B cell (primary cell): ENCODE measurements around the gene RINL. TPM values are rescaled to one million over a fixed set of nuclear protein-coding genes. Genes with fewer than 3 reads are reported as not detected.

Experiments
- ATAC-seq: fragments of 200-7000 bp; cut with Tn5 transposase; one replicate; pipeline ENCODE4 v1.10.0; 2021; ENCODE audit warnings: low read depth, mild to moderate bottlenecking, moderate number of reproducible peaks, moderate library complexity
- CTCF ChIA-PET: fragments of 350-600 bp; sonication (Branson Sonifier 250); formaldehyde crosslinking; loops from one replicate; lab custom pipeline; 2021; ENCODE audit warnings: antibody characterized with exemption, inconsistent platforms; lab: Charles Lee
- POLR2A ChIA-PET: fragments of 350-600 bp; sonication (Branson Sonifier 250); formaldehyde crosslinking; loops from one replicate; lab custom pipeline; 2021; ENCODE audit warnings: antibody characterized with exemption; lab: Charles Lee
- DNase-seq: peaks from one replicate; pipeline ENCODE4 v3.0.0; 2013
- H2AFZ ChIP-seq: 2 replicates; pipeline ENCODE4 v1.6.1; 2012; ENCODE audit warnings: mild to moderate bottlenecking, low read depth, low read length; ENCODE audit not compliant: insufficient read depth, poor library complexity, severe bottlenecking
- H3K27ac ChIP-seq, 2 donors: 1 replicate in 1 of 2; 2 replicates in 1 of 2; pipeline ENCODE4 v1.5.1; 2012 to 2013; ENCODE audit warnings: low read length in 2 of 2, mild to moderate bottlenecking in 2 of 2, moderate library complexity in 1 of 2
- H3K27me3 ChIP-seq, 4 experiments: fragments of 200-600 bp in 1 of 4; sonication (generic) in 1 of 4; replicated peaks in 1 of 4; 1 replicate in 2 of 4; 2 replicates in 2 of 4; pipeline versions ENCODE4 v1.6.1 to v1.7.0; 2013 to 2016; ENCODE audit warnings: low read length in 3 of 4, mild to moderate bottlenecking in 2 of 4, mixed read lengths in 1 of 4, moderate library complexity in 1 of 4; ENCODE audit not compliant: insufficient read depth in 4 of 4, control insufficient read depth in 3 of 4; ENCODE audit errors: control extremely low read depth in 1 of 4
- H3K36me3 ChIP-seq, 2 experiments: replicated peaks in 1 of 2; 1 replicate in 1 of 2; 2 replicates in 1 of 2; pipeline versions ENCODE4 v1.6.1 to v1.7.1; 2013; ENCODE audit warnings: low read length in 1 of 2; ENCODE audit not compliant: insufficient read depth in 2 of 2, control insufficient read depth in 1 of 2; ENCODE audit errors: control extremely low read depth in 1 of 2, extremely low read depth in 1 of 2
- H3K4me1 ChIP-seq, 2 donors: fragments of 200-600 bp in 1 of 2; sonication (generic) in 1 of 2; 1 replicate in 1 of 2; 2 replicates in 1 of 2; pipeline versions ENCODE4 v1.5.1 to v1.6.1; 2013 to 2017; ENCODE audit warnings: low read length in 2 of 2; ENCODE audit not compliant: control insufficient read depth in 2 of 2, insufficient read depth in 2 of 2
- H3K4me2 ChIP-seq: replicated peaks from 2 replicates; pipeline ENCODE3; 2012; ENCODE audit warnings: mild to moderate bottlenecking, low read depth, low read length; ENCODE audit not compliant: poor library complexity, severe bottlenecking
- H3K4me3 ChIP-seq, 5 experiments: fragments of 200-600 bp in 1 of 5; sonication (generic) in 1 of 5; 1 replicate in 3 of 5; 2 replicates in 2 of 5; pipeline versions ENCODE4 v1.5.1 to v1.7.0; 2011 to 2016; ENCODE audit warnings: low read length in 4 of 5, mild to moderate bottlenecking in 4 of 5, low read depth in 2 of 5, control low read depth in 1 of 5, moderate library complexity in 1 of 5; ENCODE audit not compliant: insufficient read depth in 1 of 5; ENCODE audit errors: control extremely low read depth in 1 of 5, extremely low read depth in 1 of 5
- H3K79me2 ChIP-seq: fragments of 200-600 bp; sonication (generic); one replicate; pipeline ENCODE4 v1.6.0; 2016; ENCODE audit warnings: low read length; ENCODE audit not compliant: control insufficient read depth, insufficient read depth
- H3K9ac ChIP-seq: fragments of 200-600 bp; sonication (generic); 2 replicates; pipeline ENCODE4 v1.6.1; 2017; ENCODE audit warnings: mild to moderate bottlenecking, low read length, moderate library complexity
- H3K9me3 ChIP-seq, 3 donors: one replicate each; pipeline versions ENCODE4 v1.6.1 to v1.7.1; 2013; ENCODE audit warnings: low read length in 2 of 3; ENCODE audit not compliant: control insufficient read depth in 2 of 3, insufficient read depth in 1 of 3; ENCODE audit errors: control extremely low read depth in 1 of 3
- H4K20me1 ChIP-seq: 2 replicates; pipeline ENCODE4 v1.6.0; 2012; ENCODE audit warnings: mild to moderate bottlenecking, low read length; ENCODE audit not compliant: insufficient read depth, control insufficient read depth, poor library complexity, severe bottlenecking
- H3K27ac Mint-ChIP-seq: one replicate; pipeline ENCODE4 v1.8.0; 2021; ENCODE audit warnings: mixed read lengths
- H3K27me3 Mint-ChIP-seq: one replicate; pipeline ENCODE4 v1.8.0; 2021; ENCODE audit warnings: mixed read lengths
- H3K4me1 Mint-ChIP-seq: one replicate; pipeline ENCODE4 v1.8.0; 2021; ENCODE audit warnings: mixed read lengths
- H3K4me3 Mint-ChIP-seq: one replicate; pipeline ENCODE4 v1.8.0; 2021; ENCODE audit warnings: mixed read lengths
- H3K9me3 Mint-ChIP-seq: one replicate; pipeline ENCODE4 v1.8.0; 2022; ENCODE audit warnings: mixed read lengths; ENCODE audit not compliant: insufficient read depth
- EZH2 ChIP-seq: IDR thresholded peaks from 2 replicates; pipeline ENCODE4 v1.6.1; 2012; ENCODE audit warnings: borderline replicate concordance, low read depth, mild to moderate bottlenecking, moderate library complexity, low read length; ENCODE audit not compliant: insufficient read depth, poor library complexity, severe bottlenecking
- WGBS: methylation state at CpG from one replicate; pipeline ENCODE4 v1.1.5; 2013; ENCODE audit warnings: missing lambda C conversion rate; ENCODE audit not compliant: insufficient coverage; 5-methylcytosine and 5-hydroxymethylcytosine counted together
- intact Hi-C: fragments of 100-400 bp; cut with micrococcal nuclease; formaldehyde crosslinking; loops from one replicate; pipeline ENCODE4 v1.10.0; 2022
- polyA plus RNA-seq: library from polyadenylated mRNA; depleted of rRNA; stranded (reverse); fragments of >200 nt; gene quantifications from 2 replicates; pipeline ENCODE4 v1.2.3, GENCODE V29; 2012
- total RNA-seq, 2 donors: library from RNA; stranded (reverse); fragments of 120-200 nt in 1 of 2; gene quantifications; 1 replicate in 1 of 2; 2 replicates in 1 of 2; pipeline versions ENCODE4 v1.2.3 to v1.2.4, GENCODE V29; 2013 to 2022
- TF ChIP-seq, protein P1 (sequence below): fragments of 200-600 bp; IDR thresholded peaks from one replicate; pipeline ENCODE4 v1.8.0; 2022; ENCODE audit warnings: antibody characterized with exemption, mild to moderate bottlenecking

RINL gene
- total and polyA plus RNA-seq, 2 donors (not counting 1 experiment from before 2014, with no cell fraction given): 67.0 to 113 TPM

DNA sequence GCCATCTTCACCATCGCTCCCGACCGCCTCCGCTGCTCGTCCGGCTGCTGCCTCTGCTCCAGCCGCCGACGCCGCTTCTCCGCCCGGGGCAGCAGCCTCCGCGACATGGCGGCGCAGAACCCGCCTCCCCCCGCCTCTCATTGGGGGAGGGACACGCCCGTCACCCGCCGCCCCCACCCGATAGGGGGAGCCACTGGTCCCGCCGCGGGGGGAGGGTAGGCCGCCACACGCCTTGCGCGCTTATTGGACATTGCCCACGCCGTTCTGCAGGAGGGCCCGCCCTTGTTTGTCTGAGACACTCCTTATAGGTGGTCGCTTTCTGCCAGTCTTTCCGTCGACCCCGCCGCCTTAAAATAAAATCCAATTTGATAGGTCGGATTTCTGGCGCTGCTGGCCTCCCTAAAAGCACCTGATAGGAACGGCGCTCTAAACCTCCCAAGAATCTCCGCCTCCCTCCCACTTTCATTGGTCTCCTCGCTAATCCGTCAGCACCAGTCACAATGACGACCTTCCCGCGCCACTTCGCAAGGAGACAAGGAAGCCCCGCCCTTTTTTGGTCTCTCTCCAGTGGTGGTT is 28.1 kb downstream of the RINL start, which contains the start of gene HNRNPL:
TSS of gene HNRNPL (minus strand) at position 127 of the 576 bp plus-strand sequence. CDS start at position 107, 20 bp downstream.
- no peaks in the 10 kb centered on the region for H3K9me3 Mint-ChIP-seq
- no peak for TF ChIP-seq EZH2
- TF ChIP-seq, protein P1, sequence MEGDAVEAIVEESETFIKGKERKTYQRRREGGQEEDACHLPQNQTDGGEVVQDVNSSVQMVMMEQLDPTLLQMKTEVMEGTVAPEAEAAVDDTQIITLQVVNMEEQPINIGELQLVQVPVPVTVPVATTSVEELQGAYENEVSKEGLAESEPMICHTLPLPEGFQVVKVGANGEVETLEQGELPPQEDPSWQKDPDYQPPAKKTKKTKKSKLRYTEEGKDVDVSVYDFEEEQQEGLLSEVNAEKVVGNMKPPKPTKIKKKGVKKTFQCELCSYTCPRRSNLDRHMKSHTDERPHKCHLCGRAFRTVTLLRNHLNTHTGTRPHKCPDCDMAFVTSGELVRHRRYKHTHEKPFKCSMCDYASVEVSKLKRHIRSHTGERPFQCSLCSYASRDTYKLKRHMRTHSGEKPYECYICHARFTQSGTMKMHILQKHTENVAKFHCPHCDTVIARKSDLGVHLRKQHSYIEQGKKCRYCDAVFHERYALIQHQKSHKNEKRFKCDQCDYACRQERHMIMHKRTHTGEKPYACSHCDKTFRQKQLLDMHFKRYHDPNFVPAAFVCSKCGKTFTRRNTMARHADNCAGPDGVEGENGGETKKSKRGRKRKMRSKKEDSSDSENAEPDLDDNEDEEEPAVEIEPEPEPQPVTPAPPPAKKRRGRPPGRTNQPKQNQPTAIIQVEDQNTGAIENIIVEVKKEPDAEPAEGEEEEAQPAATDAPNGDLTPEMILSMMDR: peak; percentile 37
- H3K36me3 ChIP-seq: peaks cover 11 to 39% of the 10 kb centered on the region in 2 experiments
- H3K4me2 ChIP-seq: peak within 1 kb of the TSS; percentile 92
- H3K27me3 ChIP-seq: no peaks in the 10 kb centered on the region
- WGBS: under 1% methylated on average over 50 of the region's 50 CpGs
- H4K20me1 ChIP-seq: peaks cover 42% of the 10 kb centered on the region
- peaks cover 56% of the 10 kb centered on the region for H3K4me1 Mint-ChIP-seq
- H3K27me3 Mint-ChIP-seq: no peaks in the 10 kb centered on the region
- ChIA-PET POLR2A (interaction anchor here (0.8 to 8.7 kb wide), 11 partner anchors 8 to 80 kb away, joined by 3 to 237 read pairs (median 8); partner anchors contain the start of genes ECH1, NFKBIB, RINL and SIRT2), CTCF (interaction anchor here (0.9 to 4.3 kb wide), 9 partner anchors 14 to 447 kb away, joined by 3 to 42 read pairs (median 5); partner anchors contain the start of genes ECH1, FAM98C, MRPS12 and SARS2)
- H3K4me3 Mint-ChIP-seq: peak within 1 kb of the TSS; percentile 92
- H3K4me3 ChIP-seq: peak within 1 kb of the TSS; percentile 63 to 95 (median 83)
- DNase-seq (peak; percentile 100), ATAC-seq (peak; percentile 60)
- H3K9ac ChIP-seq: peak within 1 kb of the TSS; percentile 98
- H3K27ac Mint-ChIP-seq: peak within 1 kb of the TSS; percentile 99
- no peaks in the 10 kb centered on the region for H3K9me3 ChIP-seq
- intact Hi-C loops: loop anchor here (1.0 to 5.0 kb wide), 7 partner anchors 14 to 231 kb away; partner anchors contain the start of genes ACTN4, ECH1, EIF3K and NFKBIB
- peaks cover 37 to 51% of the 10 kb centered on the region in 2 donors for H3K4me1 ChIP-seq
- H2AFZ ChIP-seq: peak within 1 kb of the TSS; percentile 64
- peaks cover 41% of the 10 kb centered on the region for H3K79me2 ChIP-seq
- H3K27ac ChIP-seq: peak within 1 kb of the TSS; percentile 82 to 98
